Neural cell (in vitro differentiated cells): ENCODE data around the gene MR1. TPM values are rescaled to one million over a fixed set of nuclear protein-coding genes. Genes with fewer than 3 reads are reported as not detected.

Experiments used
- H2AFZ ChIP-seq: fragments of 200-600, 300-800 bp; sonication (generic), shearing (Covaris generic); 2 replicates; pipeline ENCODE4 v1.6.0; 2014; ENCODE audit warnings: low read depth, mild to moderate bottlenecking, antibody characterized with exemption, low read length, moderate library complexity
- H3F3A ChIP-seq: fragments of 200-600 bp; shearing (Covaris generic); 2 replicates; pipeline ENCODE4 v1.6.1; 2016; ENCODE audit warnings: mild to moderate bottlenecking, moderate library complexity, mixed read lengths, antibody characterized with exemption, low read length; ENCODE audit not compliant: insufficient read depth, poor library complexity, severe bottlenecking
- H3K27ac ChIP-seq: fragments of 200-600, 300-800 bp; sonication (generic), shearing (Covaris generic); 2 replicates; pipeline ENCODE4 v1.5.1; 2014; ENCODE audit warnings: mild to moderate bottlenecking, low read length, moderate library complexity
- H3K27me3 ChIP-seq: fragments of 300-800, 200-600 bp; sonication (generic), shearing (Covaris generic); 2 replicates; pipeline ENCODE4 v1.6.0; 2014; ENCODE audit warnings: mild to moderate bottlenecking, low read depth, low read length, moderate library complexity; ENCODE audit not compliant: insufficient read depth
- H3K36me3 ChIP-seq: fragments of 300-800, 200-600 bp; sonication (generic), shearing (Covaris generic); 2 replicates; pipeline ENCODE4 v1.5.1; 2014; ENCODE audit warnings: mild to moderate bottlenecking, antibody characterized with exemption, low read length, moderate library complexity; ENCODE audit not compliant: insufficient read depth
- H3K4me2 ChIP-seq: fragments of 300-800, 200-600 bp; sonication (generic), shearing (Covaris generic); 2 replicates; pipeline ENCODE4 v1.6.0; 2014; ENCODE audit warnings: mild to moderate bottlenecking, low read length
- H3K4me3 ChIP-seq: fragments of 300-800, 200-600 bp; sonication (generic), shearing (Covaris generic); 2 replicates; pipeline ENCODE4 v1.5.1; 2014; ENCODE audit warnings: mild to moderate bottlenecking, low read length, moderate library complexity
- H3K79me2 ChIP-seq: fragments of 200-600 bp; shearing (Covaris generic); replicated peaks from 2 replicates; pipeline ENCODE4 v1.6.0; 2014; ENCODE audit warnings: mild to moderate bottlenecking, low read length, moderate library complexity; ENCODE audit not compliant: insufficient read depth
- H3K9ac ChIP-seq: fragments of 300-800, 200-600 bp; sonication (generic), shearing (Covaris generic); 2 replicates; pipeline ENCODE4 v1.6.1; 2016; ENCODE audit warnings: mild to moderate bottlenecking, low read length, mixed read lengths
- H3K9me2 ChIP-seq: fragments of 200-600 bp; shearing (Covaris generic); 2 replicates; pipeline ENCODE4 v1.6.1; 2016; ENCODE audit warnings: mild to moderate bottlenecking, low read length, mixed read lengths; ENCODE audit not compliant: insufficient read depth
- H3K9me3 ChIP-seq: fragments of 200-600, 300-800 bp; sonication (generic), shearing (Covaris generic); 2 replicates; pipeline ENCODE4 v1.6.1; 2016; ENCODE audit warnings: mild to moderate bottlenecking, mixed run types, low read length, moderate library complexity, mixed read lengths
- H4K20me1 ChIP-seq: fragments of 200-600 bp; shearing (Covaris generic); 2 replicates; pipeline ENCODE4 v1.6.1; 2016; ENCODE audit warnings: mild to moderate bottlenecking, mixed run types; ENCODE audit not compliant: insufficient read depth
- EP300 ChIP-seq: fragments of 450-650 bp; conservative IDR thresholded peaks from 2 replicates; pipeline ENCODE4 v1.6.1; 2014; ENCODE audit warnings: antibody characterized with exemption, mild to moderate bottlenecking, moderate library complexity; ENCODE audit not compliant: poor library complexity, severe bottlenecking
- EZH2 ChIP-seq: fragments of 200-600, 300-800 bp; shearing (Covaris generic), sonication (generic); IDR thresholded peaks from 2 replicates; pipeline ENCODE4 v1.6.1; 2014; ENCODE audit warnings: antibody characterized with exemption, low read length, borderline replicate concordance, mild to moderate bottlenecking; ENCODE audit not compliant: insufficient read depth, poor library complexity, severe bottlenecking
- MXI1 ChIP-seq: fragments of 450-650 bp; conservative IDR thresholded peaks from 2 replicates; pipeline ENCODE4 v1.6.1; 2014; ENCODE audit warnings: antibody characterized with exemption, mild to moderate bottlenecking; ENCODE audit not compliant: poor library complexity, severe bottlenecking
- POLR2AphosphoS5 ChIP-seq: IDR thresholded peaks from 2 replicates; pipeline ENCODE4 v1.6.1; 2012
- RAD21 ChIP-seq: fragments of 450-650 bp; conservative IDR thresholded peaks from 2 replicates; pipeline ENCODE4 v1.6.1; 2014; ENCODE audit warnings: antibody characterized with exemption, mild to moderate bottlenecking, moderate library complexity
- SMC3 ChIP-seq: fragments of 450-650 bp; conservative IDR thresholded peaks from 2 replicates; pipeline ENCODE4 v1.6.1; 2014; ENCODE audit warnings: antibody characterized with exemption, mild to moderate bottlenecking, moderate library complexity; ENCODE audit not compliant: poor library complexity
- TAF1 ChIP-seq: IDR thresholded peaks from 2 replicates; pipeline ENCODE4 v1.6.1; 2012; ENCODE audit warnings: low read depth
- polyA plus RNA-seq: library from polyadenylated mRNA; depleted of rRNA; stranded (reverse); fragments of >200 nt; gene quantifications from 2 replicates; pipeline ENCODE4 v1.2.3, GENCODE V29; 2014
- TF ChIP-seq, protein P1 (sequence below): IDR thresholded peaks from 2 replicates; pipeline ENCODE4 v1.6.1; 2012; ENCODE audit warnings: borderline replicate concordance
- TF ChIP-seq, protein P2 (sequence below): fragments of 450-650 bp; IDR thresholded peaks from 2 replicates; pipeline ENCODE4 v1.5.1; 2014; ENCODE audit warnings: antibody characterized with exemption, mild to moderate bottlenecking, moderate library complexity; ENCODE audit not compliant: poor library complexity, severe bottlenecking

Gene MR1
- polyA plus RNA-seq, 1 donor from 2014 or later, result not detected

DNA sequence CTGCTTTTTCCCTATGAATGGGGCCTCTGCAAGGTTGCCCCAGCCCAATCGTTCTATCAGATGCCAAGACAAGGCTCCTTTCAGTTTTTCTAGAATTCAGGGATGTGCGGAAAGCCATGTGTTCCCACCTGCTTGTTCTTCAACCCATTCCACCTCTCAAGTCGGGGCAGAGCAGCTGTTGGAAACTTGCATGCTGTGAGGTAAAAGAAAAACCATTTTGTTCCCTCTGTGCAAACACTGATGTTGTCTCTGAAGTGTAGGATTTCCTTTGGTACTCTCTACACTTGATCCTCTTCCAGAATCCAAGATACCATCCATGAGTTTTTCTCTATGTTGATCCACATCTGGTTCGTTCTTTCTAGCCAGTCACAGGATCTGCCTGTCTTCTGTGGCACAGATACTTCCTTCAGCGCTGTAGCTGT lies 62.0 kb downstream of the MR1 start:
- Histone ChIP-seq H3K9ac (no peak overlapping the region), H4K20me1 (no peaks in the 10 kb centered on the region), H3K4me3 (no peak overlapping the region), H3F3A (peaks cover 8% of the 10 kb centered on the region), H3K4me2 (no peak overlapping the region), H2AFZ (no peak overlapping the region), H3K27ac (no peak overlapping the region), H3K79me2 (peaks cover 23% of the 10 kb centered on the region), H3K27me3 (no peaks in the 10 kb centered on the region), H3K9me2 (no peaks in the 10 kb centered on the region), H3K36me3 (no peaks in the 10 kb centered on the region), H3K9me3 (no peaks in the 10 kb centered on the region)
- TF ChIP-seq RAD21, result no peak
- TF ChIP-seq MXI1, result no peak
- no peak for TF ChIP-seq POLR2AphosphoS5
- TF ChIP-seq EZH2, result no peak
- TF ChIP-seq TAF1, result no peak
- TF ChIP-seq, protein P1, sequence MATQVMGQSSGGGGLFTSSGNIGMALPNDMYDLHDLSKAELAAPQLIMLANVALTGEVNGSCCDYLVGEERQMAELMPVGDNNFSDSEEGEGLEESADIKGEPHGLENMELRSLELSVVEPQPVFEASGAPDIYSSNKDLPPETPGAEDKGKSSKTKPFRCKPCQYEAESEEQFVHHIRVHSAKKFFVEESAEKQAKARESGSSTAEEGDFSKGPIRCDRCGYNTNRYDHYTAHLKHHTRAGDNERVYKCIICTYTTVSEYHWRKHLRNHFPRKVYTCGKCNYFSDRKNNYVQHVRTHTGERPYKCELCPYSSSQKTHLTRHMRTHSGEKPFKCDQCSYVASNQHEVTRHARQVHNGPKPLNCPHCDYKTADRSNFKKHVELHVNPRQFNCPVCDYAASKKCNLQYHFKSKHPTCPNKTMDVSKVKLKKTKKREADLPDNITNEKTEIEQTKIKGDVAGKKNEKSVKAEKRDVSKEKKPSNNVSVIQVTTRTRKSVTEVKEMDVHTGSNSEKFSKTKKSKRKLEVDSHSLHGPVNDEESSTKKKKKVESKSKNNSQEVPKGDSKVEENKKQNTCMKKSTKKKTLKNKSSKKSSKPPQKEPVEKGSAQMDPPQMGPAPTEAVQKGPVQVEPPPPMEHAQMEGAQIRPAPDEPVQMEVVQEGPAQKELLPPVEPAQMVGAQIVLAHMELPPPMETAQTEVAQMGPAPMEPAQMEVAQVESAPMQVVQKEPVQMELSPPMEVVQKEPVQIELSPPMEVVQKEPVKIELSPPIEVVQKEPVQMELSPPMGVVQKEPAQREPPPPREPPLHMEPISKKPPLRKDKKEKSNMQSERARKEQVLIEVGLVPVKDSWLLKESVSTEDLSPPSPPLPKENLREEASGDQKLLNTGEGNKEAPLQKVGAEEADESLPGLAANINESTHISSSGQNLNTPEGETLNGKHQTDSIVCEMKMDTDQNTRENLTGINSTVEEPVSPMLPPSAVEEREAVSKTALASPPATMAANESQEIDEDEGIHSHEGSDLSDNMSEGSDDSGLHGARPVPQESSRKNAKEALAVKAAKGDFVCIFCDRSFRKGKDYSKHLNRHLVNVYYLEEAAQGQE, result no peak
- no peak for TF ChIP-seq SMC3
- TF ChIP-seq EP300, result no peak
- TF ChIP-seq, protein P2, sequence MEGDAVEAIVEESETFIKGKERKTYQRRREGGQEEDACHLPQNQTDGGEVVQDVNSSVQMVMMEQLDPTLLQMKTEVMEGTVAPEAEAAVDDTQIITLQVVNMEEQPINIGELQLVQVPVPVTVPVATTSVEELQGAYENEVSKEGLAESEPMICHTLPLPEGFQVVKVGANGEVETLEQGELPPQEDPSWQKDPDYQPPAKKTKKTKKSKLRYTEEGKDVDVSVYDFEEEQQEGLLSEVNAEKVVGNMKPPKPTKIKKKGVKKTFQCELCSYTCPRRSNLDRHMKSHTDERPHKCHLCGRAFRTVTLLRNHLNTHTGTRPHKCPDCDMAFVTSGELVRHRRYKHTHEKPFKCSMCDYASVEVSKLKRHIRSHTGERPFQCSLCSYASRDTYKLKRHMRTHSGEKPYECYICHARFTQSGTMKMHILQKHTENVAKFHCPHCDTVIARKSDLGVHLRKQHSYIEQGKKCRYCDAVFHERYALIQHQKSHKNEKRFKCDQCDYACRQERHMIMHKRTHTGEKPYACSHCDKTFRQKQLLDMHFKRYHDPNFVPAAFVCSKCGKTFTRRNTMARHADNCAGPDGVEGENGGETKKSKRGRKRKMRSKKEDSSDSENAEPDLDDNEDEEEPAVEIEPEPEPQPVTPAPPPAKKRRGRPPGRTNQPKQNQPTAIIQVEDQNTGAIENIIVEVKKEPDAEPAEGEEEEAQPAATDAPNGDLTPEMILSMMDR, result no peak

DNA sequence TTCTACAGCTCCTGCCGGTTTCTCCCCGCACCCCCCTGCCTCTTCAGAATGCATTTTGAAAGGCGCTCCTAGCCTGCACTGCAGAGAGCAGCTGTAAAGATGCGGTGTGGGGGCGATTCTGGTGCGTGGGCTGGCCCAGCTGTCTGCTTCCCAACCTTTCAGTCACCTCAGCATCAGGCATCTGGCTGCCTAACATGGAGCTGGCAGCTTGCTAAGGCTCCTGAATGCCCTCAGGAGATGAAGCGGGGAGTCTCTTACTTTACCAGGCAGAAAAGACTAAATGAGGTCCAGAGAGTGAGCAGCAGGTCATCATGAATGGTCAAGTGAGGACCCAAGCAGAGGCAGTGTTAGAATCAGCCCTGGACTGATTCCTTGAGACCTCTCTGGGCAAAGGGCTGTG lies 63.5 kb downstream of the MR1 start:
- peaks cover 8% of the 10 kb centered on the region for H3F3A ChIP-seq
- no peaks in the 10 kb centered on the region for H3K9me3 ChIP-seq
- no peaks in the 10 kb centered on the region for H4K20me1 ChIP-seq
- no peaks in the 10 kb centered on the region for H3K36me3 ChIP-seq
- no peak overlapping the region for H3K9ac ChIP-seq
- no peaks in the 10 kb centered on the region for H3K9me2 ChIP-seq
- H2AFZ ChIP-seq, result no peak overlapping the region
- H3K79me2 ChIP-seq, result peaks cover 8% of the 10 kb centered on the region
- no peak overlapping the region for H3K4me3 ChIP-seq
- H3K4me2 ChIP-seq, result no peak overlapping the region
- TF ChIP-seq POLR2AphosphoS5 (no peak), RAD21 (no peak), EP300 (no peak)
- no peak overlapping the region for H3K27ac ChIP-seq
- no peaks in the 10 kb centered on the region for H3K27me3 ChIP-seq
